Neutrophil (primary cell): ENCODE measurements around the gene VSIG4.
"Not testable (repeated sequence)": the region's sequence is repeated elsewhere in the genome, so short reads cannot be mapped to it uniquely, and the experiment has no call there.

ENCODE experiments used
- H3K27ac ChIP-seq: fragments of 200-600 bp; sonication (generic); 2 replicates; pipeline ENCODE4 v1.5.1; 2016; ENCODE audit warnings: mild to moderate bottlenecking, moderate library complexity
- H3K27me3 ChIP-seq: fragments of 200-600 bp; sonication (generic); 2 replicates; pipeline ENCODE4 v1.6.0; 2016; ENCODE audit warnings: mild to moderate bottlenecking
- H3K36me3 ChIP-seq: fragments of 200-600 bp; sonication (generic); 2 replicates; pipeline ENCODE4 v1.5.1; 2017
- H3K4me1 ChIP-seq, 2 experiments: fragments of 200-600 bp in 1 of 2; sonication (generic) in 1 of 2; 1 replicate in 1 of 2; 2 replicates in 1 of 2; pipeline versions ENCODE4 v1.5.1 to v1.6.1; 2013 to 2016; ENCODE audit warnings: low read depth in 1 of 2, low read length in 1 of 2, mild to moderate bottlenecking in 1 of 2, moderate library complexity in 1 of 2; ENCODE audit not compliant: control insufficient read depth in 1 of 2, insufficient read depth in 1 of 2
- H3K4me3 ChIP-seq, 2 experiments: fragments of 200-600 bp in 1 of 2; sonication (generic) in 1 of 2; 1 replicate in 1 of 2; 2 replicates in 1 of 2; pipeline ENCODE4 v1.5.1; 2013 to 2016; ENCODE audit warnings: low read depth in 1 of 2, low read length in 1 of 2, mild to moderate bottlenecking in 1 of 2, moderate library complexity in 1 of 2
- H3K9me3 ChIP-seq: fragments of 200-600 bp; sonication (generic); 2 replicates; pipeline ENCODE4 v1.5.1; 2016
- TF ChIP-seq, protein P1 (sequence below): fragments of 200-600 bp; sonication (generic); IDR thresholded peaks from 2 replicates; pipeline ENCODE4 v1.5.1; 2016; ENCODE audit warnings: antibody characterized with exemption

Gene VSIG4, protein sequence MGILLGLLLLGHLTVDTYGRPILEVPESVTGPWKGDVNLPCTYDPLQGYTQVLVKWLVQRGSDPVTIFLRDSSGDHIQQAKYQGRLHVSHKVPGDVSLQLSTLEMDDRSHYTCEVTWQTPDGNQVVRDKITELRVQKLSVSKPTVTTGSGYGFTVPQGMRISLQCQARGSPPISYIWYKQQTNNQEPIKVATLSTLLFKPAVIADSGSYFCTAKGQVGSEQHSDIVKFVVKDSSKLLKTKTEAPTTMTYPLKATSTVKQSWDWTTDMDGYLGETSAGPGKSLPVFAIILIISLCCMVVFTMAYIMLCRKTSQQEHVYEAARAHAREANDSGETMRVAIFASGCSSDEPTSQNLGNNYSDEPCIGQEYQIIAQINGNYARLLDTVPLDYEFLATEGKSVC

DNA sequence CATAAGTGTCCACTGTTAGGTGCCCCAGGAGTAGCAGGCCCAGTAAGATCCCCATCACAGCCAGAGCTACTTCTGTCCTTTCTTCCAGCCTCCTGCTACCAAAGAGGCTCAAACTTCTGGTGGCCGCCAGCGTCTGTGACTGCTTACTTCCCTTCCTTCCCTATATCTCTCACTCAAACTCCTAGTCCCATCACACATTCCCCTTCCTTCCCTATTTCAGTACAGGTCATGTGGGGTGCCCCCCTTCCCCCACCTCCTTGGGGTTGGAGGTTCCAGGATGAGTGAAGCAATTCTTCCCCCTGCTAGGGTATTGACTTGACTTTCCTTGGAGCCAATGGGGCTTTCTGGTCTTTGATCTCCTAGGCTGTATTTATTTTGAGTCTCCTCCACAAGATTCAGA lies at the start of gene VSIG4:
Gene VSIG4, minus strand, starts transcription at position 137 of the 400 bp plus-strand sequence. Its CDS starts 82 bp downstream, at position 55.
- Histone ChIP-seq H3K36me3 (no peaks in the 10 kb centered on the region), H3K27me3 (no peaks in the 10 kb centered on the region), H3K9me3 (no peaks in the 10 kb centered on the region), H3K4me3 (no peak within 1 kb of the TSS), H3K4me1 (peaks cover 0 to 6% of the 10 kb centered on the region in 2 experiments), H3K27ac (no peak within 1 kb of the TSS)
- TF ChIP-seq, protein P1, sequence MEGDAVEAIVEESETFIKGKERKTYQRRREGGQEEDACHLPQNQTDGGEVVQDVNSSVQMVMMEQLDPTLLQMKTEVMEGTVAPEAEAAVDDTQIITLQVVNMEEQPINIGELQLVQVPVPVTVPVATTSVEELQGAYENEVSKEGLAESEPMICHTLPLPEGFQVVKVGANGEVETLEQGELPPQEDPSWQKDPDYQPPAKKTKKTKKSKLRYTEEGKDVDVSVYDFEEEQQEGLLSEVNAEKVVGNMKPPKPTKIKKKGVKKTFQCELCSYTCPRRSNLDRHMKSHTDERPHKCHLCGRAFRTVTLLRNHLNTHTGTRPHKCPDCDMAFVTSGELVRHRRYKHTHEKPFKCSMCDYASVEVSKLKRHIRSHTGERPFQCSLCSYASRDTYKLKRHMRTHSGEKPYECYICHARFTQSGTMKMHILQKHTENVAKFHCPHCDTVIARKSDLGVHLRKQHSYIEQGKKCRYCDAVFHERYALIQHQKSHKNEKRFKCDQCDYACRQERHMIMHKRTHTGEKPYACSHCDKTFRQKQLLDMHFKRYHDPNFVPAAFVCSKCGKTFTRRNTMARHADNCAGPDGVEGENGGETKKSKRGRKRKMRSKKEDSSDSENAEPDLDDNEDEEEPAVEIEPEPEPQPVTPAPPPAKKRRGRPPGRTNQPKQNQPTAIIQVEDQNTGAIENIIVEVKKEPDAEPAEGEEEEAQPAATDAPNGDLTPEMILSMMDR, result no peak

DNA sequence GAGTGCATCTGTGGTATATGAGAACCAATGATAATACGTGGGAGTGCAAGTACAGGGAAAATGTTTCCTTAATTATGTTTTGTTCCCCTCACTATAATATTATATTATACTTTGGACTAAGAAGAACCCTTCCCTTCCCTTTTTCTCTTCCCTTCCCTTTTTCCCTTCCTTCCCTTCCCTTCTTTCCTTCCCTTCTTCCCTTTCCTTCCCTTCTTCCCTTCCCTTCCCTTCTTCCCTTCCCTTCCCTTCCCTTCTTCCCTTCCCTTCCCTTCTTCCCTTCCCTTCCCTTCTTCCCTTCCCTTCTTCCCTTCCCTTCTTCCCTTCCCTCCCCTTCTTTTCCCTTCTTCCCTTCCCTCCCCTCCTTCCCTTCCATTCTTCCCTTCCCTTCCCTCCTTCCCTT lies 36.9 kb upstream of the VSIG4 start:
- Histone ChIP-seq H3K4me1 (peaks cover 16 to 27% of the 10 kb centered on the region in 2 experiments), H3K9me3 (no peaks in the 10 kb centered on the region), H3K27ac (no peak overlapping the region), H3K27me3 (no peaks in the 10 kb centered on the region), H3K36me3 (no peaks in the 10 kb centered on the region), H3K4me3 (no peak overlapping the region)
- TF ChIP-seq, protein P1, result no peak

DNA sequence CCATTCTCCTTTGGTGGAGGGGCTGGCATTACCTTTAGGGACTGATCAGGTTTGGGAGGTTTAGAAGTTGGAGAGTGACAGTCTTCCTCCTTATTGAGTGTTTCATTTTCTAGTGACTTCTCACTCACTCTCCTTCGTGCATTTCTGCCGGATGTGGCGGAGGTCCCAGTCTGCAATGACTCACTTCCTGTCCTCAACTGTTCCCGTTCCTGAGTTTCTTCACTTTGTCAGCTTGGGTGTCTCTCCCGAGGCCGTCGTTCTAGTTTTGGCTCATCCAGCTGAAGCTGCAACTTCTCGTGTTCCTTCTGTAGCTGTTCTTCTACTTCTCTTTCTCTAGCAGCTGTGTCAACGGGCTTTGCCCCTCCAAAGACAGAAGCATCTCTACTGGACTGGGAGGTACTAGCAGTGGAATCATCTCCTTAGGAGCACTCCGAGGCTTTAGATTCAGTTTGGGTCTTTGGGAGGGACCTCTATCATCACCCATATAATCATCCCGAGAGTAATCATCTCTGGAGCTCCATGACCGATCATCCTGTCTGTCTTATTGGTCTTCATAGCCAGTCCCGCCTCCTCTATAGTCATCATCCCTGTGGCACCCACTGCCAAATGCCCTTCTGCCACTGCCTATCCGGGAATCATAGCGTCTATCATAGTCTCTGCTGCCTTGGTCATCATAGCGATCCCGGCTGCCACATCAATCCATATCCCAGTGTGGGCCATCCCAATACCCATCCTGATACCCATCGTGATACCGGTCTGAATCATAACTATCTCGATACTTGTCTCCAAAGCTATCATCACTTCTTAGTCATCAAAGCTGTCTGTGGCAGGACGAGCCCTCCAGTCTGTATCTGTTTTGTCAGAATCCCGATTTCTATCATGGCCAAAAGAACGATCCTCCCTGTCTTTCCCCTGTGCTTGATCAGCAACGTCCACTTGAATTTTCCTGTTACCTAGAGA lies 35.3 kb upstream of the VSIG4 start:
- Histone ChIP-seq H3K27ac (peak overlapping the region; percentile 75), H3K36me3 (no peaks in the 10 kb centered on the region), H3K4me3 (peak overlapping the region; percentile 30 to 49), H3K9me3 (no peaks in the 10 kb centered on the region), H3K4me1 (peaks cover 16 to 27% of the 10 kb centered on the region in 2 experiments), H3K27me3 (no peaks in the 10 kb centered on the region)
- TF ChIP-seq, protein P1, result no peak

DNA sequence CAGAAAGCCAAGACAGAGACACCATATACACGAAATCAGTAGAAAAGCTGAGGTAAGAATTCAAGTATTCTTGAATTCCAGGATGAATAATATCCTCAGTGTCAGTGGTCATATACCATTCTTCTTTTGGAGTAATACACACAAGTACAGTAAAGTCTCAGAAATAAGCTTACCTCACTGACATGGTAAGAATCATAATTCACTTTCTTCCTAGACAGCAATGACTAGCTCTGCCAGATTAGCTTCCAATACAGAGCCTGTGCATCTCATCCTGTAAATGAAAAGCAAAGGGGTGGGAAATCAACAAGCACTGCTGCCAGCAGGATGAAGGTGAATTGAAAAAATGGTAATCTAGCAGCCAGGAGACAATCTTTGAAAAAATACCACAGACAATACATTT lies 31.2 kb upstream of the VSIG4 start:
- Histone ChIP-seq H3K36me3 (no peaks in the 10 kb centered on the region), H3K27me3 (no peaks in the 10 kb centered on the region), H3K4me3 (no peak overlapping the region), H3K27ac (no peak overlapping the region), H3K4me1 (peaks cover 15 to 25% of the 10 kb centered on the region in 2 experiments), H3K9me3 (no peaks in the 10 kb centered on the region)
- TF ChIP-seq, protein P1, result no peak

DNA sequence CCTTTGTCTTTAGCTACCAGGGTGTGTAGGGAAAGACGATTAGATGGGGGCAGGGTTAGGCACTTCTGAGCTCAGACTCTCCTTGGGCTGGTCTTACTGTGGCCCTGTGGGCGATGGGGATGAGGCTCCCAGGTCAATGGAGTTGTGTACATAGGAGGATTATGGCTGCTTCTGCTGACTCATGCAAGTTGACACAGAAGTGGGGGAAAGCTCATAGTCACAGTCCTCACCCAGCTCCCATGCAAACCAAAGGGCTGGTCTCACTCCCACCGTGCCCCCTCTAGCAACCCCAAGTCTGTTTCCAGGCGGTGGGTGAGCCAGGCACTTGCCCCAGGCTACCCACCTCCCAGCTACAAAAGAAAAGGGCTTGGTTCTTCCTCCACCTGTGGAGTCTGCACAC lies 24.4 kb upstream of the VSIG4 start:
- Histone ChIP-seq H3K27me3 (no peaks in the 10 kb centered on the region), H3K9me3 (no peaks in the 10 kb centered on the region), H3K4me1 (peaks cover 0 to 9% of the 10 kb centered on the region in 2 experiments), H3K4me3 (no peak overlapping the region), H3K27ac (no peak overlapping the region), H3K36me3 (no peaks in the 10 kb centered on the region)
- TF ChIP-seq, protein P1, result no peak

DNA sequence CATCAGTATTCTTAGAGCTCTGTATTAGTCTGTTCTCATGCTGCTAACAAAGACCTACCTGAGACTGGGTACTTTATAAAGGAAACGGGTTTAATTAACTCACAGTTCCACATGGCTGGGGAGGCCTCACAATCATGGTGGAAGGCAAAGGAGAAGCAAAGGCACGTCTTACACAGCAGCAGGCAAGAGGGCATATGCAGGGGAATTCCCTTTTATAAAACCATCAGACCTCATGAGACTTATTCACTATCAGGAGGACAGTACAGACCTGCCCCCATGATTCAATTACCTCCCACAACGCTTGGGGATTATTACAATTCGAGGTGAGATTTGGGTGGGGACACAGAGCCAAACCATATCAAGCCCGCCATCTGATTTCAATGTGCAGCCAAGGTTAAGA lies 17.1 kb upstream of the VSIG4 start:
- not testable (repeated sequence) for H3K27ac ChIP-seq, H3K27me3 ChIP-seq, H3K9me3 ChIP-seq, H3K36me3 ChIP-seq, H3K4me3 ChIP-seq
- H3K4me1 ChIP-seq, result peaks cover 33 to 39% of the 10 kb centered on the region in 2 experiments
